GM13977 (cell line): ENCODE results near the gene MGMT.
"Not testable (repeated sequence)": the region's sequence is repeated elsewhere in the genome, so short reads cannot be mapped to it uniquely, and the experiment has no call there.

ENCODE experiments used
- DNase-seq: peaks from one replicate; pipeline ENCODE4 v3.0.0; 2012; ENCODE audit warnings: low spot score
- CTCF ChIP-seq: IDR thresholded peaks from 2 replicates; pipeline ENCODE4 v1.5.1; 2012; ENCODE audit warnings: mild to moderate bottlenecking, control low read depth; ENCODE audit not compliant: insufficient read depth; ENCODE audit errors: extremely low read depth, missing control alignments
- in situ Hi-C: fragments of 300-500 bp; cut with MboI; formaldehyde crosslinking; loops from one replicate; pipeline ENCODE4 v1.12.0; 2022; ENCODE audit warnings: low sequenced_read_pairs, low pct_unique_long_range_greater_than_20kb, mixed read lengths, inconsistent platforms; ENCODE audit not compliant: unreplicated experiment

MGMT gene

GRCh38 chr10:129426606-129427005 is 40.4 kb upstream of the MGMT start:
- no peak for TF ChIP-seq CTCF
- in situ Hi-C loops, result no loop called here
- no peak for DNase-seq

- TF ChIP-seq CTCF, result no peak
- no peak for DNase-seq
- in situ Hi-C loops, result no loop called here
Measured at GRCh38 chr10:129433266-129433665, 33.8 kb upstream of the MGMT start.

GRCh38 chr10:129435724-129436123 is 31.3 kb upstream of the MGMT start:
- in situ Hi-C loops, DNase-seq: not testable (repeated sequence)

GRCh38 chr10:129438024-129438423 is 29.0 kb upstream of the MGMT start:
- in situ Hi-C loops, result no loop called here
- no peak for TF ChIP-seq CTCF
- no peak for DNase-seq

- TF ChIP-seq CTCF, result no peak
- DNase-seq, result no peak
- in situ Hi-C loops, result no loop called here
Measured at GRCh38 chr10:129440247-129440646, 26.8 kb upstream of the MGMT start.

GRCh38 chr10:129440722-129441316 is 26.2 kb upstream of the MGMT start:
- DNase-seq, result no peak
- in situ Hi-C loops, result no loop called here
- TF ChIP-seq CTCF, result no peak

- DNase-seq, result no peak
- in situ Hi-C loops, result no loop called here
- TF ChIP-seq CTCF, result no peak
Measured at GRCh38 chr10:129441372-129442009, 25.6 kb upstream of the MGMT start.
